Right atrium auricular region (tissue), 2 donors: ENCODE data around the gene FBRSL1. TPM values are rescaled to one million over a fixed set of nuclear protein-coding genes. Genes with fewer than 3 reads are reported as not detected.
"Not testable (repeated sequence)": the region's sequence is repeated elsewhere in the genome, so short reads cannot be mapped to it uniquely, and the experiment has no call there.

ENCODE experiments used
- DNase-seq: peaks from one replicate; pipeline ENCODE4 v3.0.0-alpha.2; 2019; ENCODE audit warnings: low spot score
- H3K27ac ChIP-seq, 2 donors: fragments of 200-600 bp; sonication (generic); 1 replicate in 1 of 2; 2 replicates in 1 of 2; pipeline ENCODE4 v1.5.1; 2016 to 2019
- H3K27me3 ChIP-seq, 2 donors: fragments of 200-600 bp; sonication (generic); one replicate each; pipeline versions ENCODE4 v1.5.1 to v1.6.0; 2017 to 2019
- H3K36me3 ChIP-seq: fragments of 200-600 bp; sonication (generic); one replicate; pipeline ENCODE4 v1.5.1; 2016
- H3K4me1 ChIP-seq, 2 donors: fragments of 200-600 bp; sonication (generic); one replicate each; pipeline versions ENCODE4 v1.5.1 to v1.6.0; 2017 to 2019
- H3K4me3 ChIP-seq, 2 donors: fragments of 200-600 bp; sonication (generic); 1 replicate in 1 of 2; 2 replicates in 1 of 2; pipeline ENCODE4 v1.5.1; 2017 to 2019; ENCODE audit warnings: mild to moderate bottlenecking in 1 of 2, moderate library complexity in 1 of 2
- H3K9me3 ChIP-seq, 2 donors: fragments of 200-600 bp; sonication (generic); one replicate each; pipeline ENCODE4 v1.5.1; 2019
- total RNA-seq, 2 donors: library from RNA; depleted of rRNA; stranded (reverse); fragments of >200 nt; gene quantifications; one replicate each; pipeline ENCODE4 v1.1.0, GENCODE V29; 2016
- TF ChIP-seq, protein P1 (sequence below), 2 donors: fragments of 200-600 bp; sonication (generic); IDR thresholded peaks; one replicate each; pipeline ENCODE4 v1.5.1; 2019; ENCODE audit warnings: antibody characterized with exemption in 2 of 2

Gene FBRSL1
- total RNA-seq = 10 to 100 TPM; 19.3 to 20.4 TPM

DNA sequence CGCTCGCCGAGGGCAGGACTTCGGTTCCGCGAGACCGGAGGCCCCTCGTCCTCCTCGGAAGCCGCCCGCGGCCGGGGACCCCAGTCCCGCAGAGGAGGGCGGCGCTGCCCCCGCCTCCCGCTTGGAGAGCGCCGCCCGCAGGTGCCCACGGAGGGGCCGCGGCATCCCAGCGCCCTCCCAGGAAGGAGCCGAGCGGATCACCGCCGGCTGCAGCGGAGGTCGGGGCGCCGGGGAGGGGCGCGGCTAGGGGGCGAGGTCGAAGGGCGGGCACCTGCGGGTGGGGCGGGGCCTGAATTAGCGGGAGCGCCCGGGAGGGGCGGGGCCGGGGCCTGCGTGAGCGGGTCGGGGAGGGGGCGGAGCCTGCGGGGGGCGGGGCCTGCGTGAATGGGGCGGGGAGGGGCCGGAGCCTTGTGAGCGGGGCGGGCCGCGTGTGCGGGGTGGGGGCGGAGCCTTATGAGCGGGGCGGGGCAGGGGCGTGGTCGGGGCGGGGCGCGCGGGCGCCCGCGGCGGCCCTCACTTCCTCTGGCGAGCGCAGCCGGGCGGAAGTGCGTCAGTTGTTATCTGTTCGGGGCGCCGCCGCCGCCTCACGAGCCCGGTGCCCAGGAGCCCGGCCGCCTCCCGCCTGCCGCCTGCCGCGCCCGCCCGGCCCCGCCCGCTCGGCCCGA is at the start of gene FBRSL1:
Gene FBRSL1, plus strand, starts transcription at position 550 of the 665 bp plus-strand sequence.
- H3K27me3 ChIP-seq = no peaks in the 10 kb centered on the region
- peak within 1 kb of the TSS; percentile 84 to 89 for H3K4me3 ChIP-seq
- TF ChIP-seq, protein P1, sequence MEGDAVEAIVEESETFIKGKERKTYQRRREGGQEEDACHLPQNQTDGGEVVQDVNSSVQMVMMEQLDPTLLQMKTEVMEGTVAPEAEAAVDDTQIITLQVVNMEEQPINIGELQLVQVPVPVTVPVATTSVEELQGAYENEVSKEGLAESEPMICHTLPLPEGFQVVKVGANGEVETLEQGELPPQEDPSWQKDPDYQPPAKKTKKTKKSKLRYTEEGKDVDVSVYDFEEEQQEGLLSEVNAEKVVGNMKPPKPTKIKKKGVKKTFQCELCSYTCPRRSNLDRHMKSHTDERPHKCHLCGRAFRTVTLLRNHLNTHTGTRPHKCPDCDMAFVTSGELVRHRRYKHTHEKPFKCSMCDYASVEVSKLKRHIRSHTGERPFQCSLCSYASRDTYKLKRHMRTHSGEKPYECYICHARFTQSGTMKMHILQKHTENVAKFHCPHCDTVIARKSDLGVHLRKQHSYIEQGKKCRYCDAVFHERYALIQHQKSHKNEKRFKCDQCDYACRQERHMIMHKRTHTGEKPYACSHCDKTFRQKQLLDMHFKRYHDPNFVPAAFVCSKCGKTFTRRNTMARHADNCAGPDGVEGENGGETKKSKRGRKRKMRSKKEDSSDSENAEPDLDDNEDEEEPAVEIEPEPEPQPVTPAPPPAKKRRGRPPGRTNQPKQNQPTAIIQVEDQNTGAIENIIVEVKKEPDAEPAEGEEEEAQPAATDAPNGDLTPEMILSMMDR (IDR thresholded peaks at IDR 0.05) = no peak
- peak; percentile 92 for DNase-seq
- H3K36me3 ChIP-seq = no peaks in the 10 kb centered on the region
- H3K4me1 ChIP-seq = peaks cover 0 to 48% of the 10 kb centered on the region in 2 donors
- H3K27ac ChIP-seq = peak within 1 kb of the TSS; percentile 76 to 85
- H3K9me3 ChIP-seq = no peaks in the 10 kb centered on the region

DNA sequence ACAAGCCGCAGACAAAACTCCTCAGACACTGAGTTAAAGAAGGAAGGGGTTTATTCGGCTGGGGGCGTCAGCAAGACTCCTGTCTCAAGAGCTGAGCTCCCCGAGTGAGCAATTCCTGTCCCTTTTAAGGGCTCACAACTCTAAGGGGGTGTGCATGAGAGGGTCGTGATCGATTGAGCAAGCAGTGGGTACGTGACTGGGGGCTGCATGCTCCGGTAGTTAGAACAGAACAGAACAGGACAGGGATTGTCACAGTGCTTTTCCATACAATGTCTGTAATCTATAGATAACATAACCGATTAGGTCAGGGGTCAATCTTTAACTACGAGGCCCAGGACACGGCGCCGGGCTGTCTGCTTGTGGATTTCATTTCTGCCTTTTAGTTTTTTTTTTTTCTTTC is 49.5 kb upstream of the FBRSL1 start:
- H3K9me3 ChIP-seq, H3K27me3 ChIP-seq, DNase-seq, H3K27ac ChIP-seq, H3K4me3 ChIP-seq, H3K4me1 ChIP-seq, H3K36me3 ChIP-seq: not testable (repeated sequence)

DNA sequence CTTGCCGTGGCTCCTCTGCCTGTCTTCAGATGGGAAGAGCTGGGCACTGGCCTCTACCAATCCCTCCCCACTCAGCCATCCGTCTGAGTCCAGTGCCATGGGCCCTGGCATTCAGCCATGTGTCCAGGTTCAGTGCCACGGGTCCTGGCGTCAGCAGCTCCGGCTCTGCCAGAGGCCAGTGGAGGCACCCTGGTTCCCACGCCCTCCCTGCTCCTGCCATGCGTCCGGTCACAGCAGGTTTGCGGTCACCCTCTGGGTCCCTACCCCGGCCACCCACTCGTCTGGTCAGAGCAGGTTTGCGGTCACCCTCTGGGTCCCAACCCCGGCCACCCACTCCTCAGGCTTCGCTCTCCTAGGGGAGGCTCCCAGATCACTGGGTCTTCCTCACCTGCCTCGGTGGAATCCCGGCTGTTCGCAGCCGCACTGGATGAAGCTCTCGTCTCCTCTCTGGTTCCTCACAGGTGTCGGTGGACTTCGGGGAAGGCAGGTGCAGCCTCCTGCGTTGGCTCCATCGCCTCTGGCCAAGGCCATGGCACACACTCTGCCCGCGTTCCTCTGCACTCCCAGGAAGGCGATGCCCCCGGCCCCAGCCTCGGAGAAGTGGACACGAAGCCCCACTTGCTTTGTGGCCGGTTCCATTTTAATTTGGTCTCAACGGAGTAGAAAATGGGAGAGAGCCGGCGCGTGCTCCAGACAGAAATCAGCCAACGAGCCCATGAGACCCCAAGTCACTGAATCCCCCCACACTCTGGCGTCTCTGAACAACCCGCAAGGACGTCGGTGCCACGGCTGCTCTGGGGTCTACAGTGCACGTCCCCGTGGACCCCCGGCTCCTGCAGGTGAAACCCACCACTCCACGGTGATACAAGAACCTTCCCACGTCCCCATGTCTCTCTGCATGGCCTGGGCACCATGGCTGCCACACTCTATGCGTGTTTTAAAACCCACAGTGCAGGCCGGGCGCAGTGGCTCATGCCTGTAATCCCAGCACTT is 47.8 kb upstream of the FBRSL1 start:
- Histone ChIP-seq H3K36me3 (no peaks in the 10 kb centered on the region), H3K9me3 (no peaks in the 10 kb centered on the region), H3K4me1 (no peaks in the 10 kb centered on the region), H3K27ac (no peak overlapping the region), H3K27me3 (no peaks in the 10 kb centered on the region), H3K4me3 (no peak overlapping the region)
- no peak for DNase-seq
- TF ChIP-seq, protein P1 (IDR thresholded peaks at IDR 0.05) = no peak

DNA sequence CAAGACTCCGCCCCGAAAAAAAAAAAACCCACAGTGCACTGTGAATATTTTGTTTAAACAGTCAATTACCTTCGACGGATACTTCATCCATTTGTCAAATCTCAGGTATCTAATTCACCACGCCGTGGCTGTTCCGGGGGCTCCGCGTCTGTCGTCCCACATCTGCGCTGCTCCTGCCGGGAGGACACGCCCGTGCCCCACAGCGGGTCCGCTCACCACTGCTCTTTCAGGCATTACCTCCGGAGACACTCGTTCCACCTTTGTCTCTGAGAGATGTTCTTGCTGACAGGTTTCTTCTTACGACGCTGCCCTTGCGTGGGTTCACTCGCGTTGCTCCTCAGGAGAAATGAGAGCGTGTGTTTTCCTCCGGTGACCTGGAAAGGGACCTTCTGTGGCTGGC is 46.9 kb upstream of the FBRSL1 start:
- Histone ChIP-seq H3K36me3 (no peaks in the 10 kb centered on the region), H3K4me3 (no peak overlapping the region), H3K27ac (no peak overlapping the region), H3K27me3 (no peaks in the 10 kb centered on the region), H3K4me1 (no peaks in the 10 kb centered on the region), H3K9me3 (no peaks in the 10 kb centered on the region)
- DNase-seq = no peak
- TF ChIP-seq, protein P1 (IDR thresholded peaks at IDR 0.05) = no peak

DNA sequence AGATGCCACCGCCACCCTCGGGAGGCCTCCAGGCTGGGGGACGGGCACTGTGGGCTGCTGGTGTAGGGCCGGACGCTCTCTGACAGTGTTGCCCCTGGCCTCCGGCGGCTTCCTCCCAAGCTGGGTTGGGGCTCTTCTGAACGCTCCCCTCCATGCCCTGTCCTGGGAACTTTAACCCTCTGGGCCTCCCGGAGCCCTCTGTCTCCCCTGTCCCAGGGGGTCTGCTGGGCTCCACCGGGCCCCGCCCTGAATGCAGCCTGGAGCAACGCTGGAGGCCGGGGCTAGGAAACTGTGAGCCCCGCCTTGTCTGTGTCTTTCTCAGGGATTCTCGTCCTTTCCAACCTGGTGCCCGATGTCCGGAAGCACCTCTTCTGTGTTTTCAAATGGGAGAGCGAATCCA is 45.7 kb upstream of the FBRSL1 start:
- Histone ChIP-seq H3K4me1 (no peaks in the 10 kb centered on the region), H3K27me3 (no peaks in the 10 kb centered on the region), H3K9me3 (no peaks in the 10 kb centered on the region), H3K27ac (no peak overlapping the region), H3K36me3 (no peaks in the 10 kb centered on the region), H3K4me3 (no peak overlapping the region)
- DNase-seq = no peak
- TF ChIP-seq, protein P1 (IDR thresholded peaks at IDR 0.05) = no peak
